Activated naive CD4-positive, alpha-beta T cell treated with anti-CD3 and anti-CD28 coated beads, Interleukin-2, amount 10 ng/mL, durations not matched to agents 7 days and 5 days (primary cell): ENCODE measurements around the gene L3MBTL3.

ENCODE experiments used
- CTCF ChIA-PET: fragments of 350-600 bp; sonication (Branson Sonifier 250); formaldehyde crosslinking; loops from one replicate; lab custom pipeline; 2021; ENCODE audit warnings: antibody characterized with exemption; lab: Charles Lee
- DNase-seq: peaks from one replicate; pipeline ENCODE4 v3.0.0-alpha.2; 2020
- H3K27ac Mint-ChIP-seq: one replicate; pipeline ENCODE4 v1.8.0; 2021; ENCODE audit warnings: mild to moderate bottlenecking, moderate library complexity, mixed read lengths
- H3K27me3 Mint-ChIP-seq: one replicate; pipeline ENCODE4 v1.8.0; 2021; ENCODE audit warnings: mild to moderate bottlenecking, mixed read lengths
- H3K36me3 Mint-ChIP-seq: one replicate; pipeline ENCODE4 v1.8.0; 2021; ENCODE audit warnings: mixed read lengths
- H3K4me1 Mint-ChIP-seq: one replicate; pipeline ENCODE4 v1.8.0; 2021; ENCODE audit warnings: mixed read lengths
- H3K4me3 Mint-ChIP-seq: one replicate; pipeline ENCODE4 v1.8.0; 2021; ENCODE audit warnings: mild to moderate bottlenecking, moderate library complexity, mixed read lengths
- H3K9me3 Mint-ChIP-seq: one replicate; pipeline ENCODE4 v1.8.0; 2021; ENCODE audit warnings: mixed read lengths

L3MBTL3 gene

GRCh38 chr6:130119211-130119610 lies 100.8 kb downstream of the L3MBTL3 start:
- H3K27me3 Mint-ChIP-seq: no peaks in the 10 kb centered on the region
- H3K27ac Mint-ChIP-seq: no peak overlapping the region
- DNase-seq: no peak
- H3K4me1 Mint-ChIP-seq: peaks cover 8% of the 10 kb centered on the region
- H3K9me3 Mint-ChIP-seq: no peaks in the 10 kb centered on the region
- H3K36me3 Mint-ChIP-seq: peaks cover 36% of the 10 kb centered on the region
- CTCF ChIA-PET: no interaction called here
- no peak overlapping the region for H3K4me3 Mint-ChIP-seq

DNA sequence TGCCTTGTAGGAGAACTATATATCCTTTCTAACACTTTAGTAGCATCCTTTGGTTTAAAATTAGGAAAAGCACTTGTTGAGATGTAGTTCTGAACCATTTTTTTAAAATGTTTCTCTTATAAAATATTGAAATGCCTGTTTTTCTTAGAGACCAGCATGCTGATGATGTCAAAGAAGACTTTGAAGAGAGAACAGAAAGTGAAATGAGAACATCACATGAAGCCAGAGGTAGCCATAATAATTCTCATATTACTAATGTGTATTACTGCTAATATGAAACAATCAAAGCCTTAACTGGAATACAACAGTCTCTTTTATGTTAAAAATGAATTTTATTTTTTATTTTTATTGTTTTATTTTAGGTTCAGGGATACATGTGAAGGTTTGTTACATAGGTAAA lies 102.3 kb downstream of the L3MBTL3 start:
- Mint-ChIP-seq H3K4me3 (no peak overlapping the region), H3K27me3 (no peaks in the 10 kb centered on the region)

DNA sequence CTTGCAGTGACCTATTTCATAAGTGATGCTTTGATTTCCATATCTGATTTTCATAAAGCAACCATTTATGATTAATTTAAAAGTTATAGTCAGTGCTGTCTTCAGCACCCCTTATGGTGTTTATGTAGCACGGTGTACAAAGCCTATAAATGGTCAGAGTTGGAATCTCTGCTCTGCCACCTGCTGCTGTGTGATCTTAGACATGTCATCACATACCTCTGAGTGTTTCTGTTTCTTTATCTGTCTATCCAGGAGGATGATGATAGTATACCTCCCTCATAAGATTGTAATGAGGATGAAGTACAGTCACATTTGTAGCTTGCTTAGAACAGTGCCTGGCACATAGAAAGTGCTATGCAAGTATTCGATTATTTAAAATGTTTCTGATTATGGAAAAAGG lies 103.9 kb downstream of the L3MBTL3 start:
- no peak for DNase-seq
- Mint-ChIP-seq H3K27me3 (no peaks in the 10 kb centered on the region), H3K27ac (no peak overlapping the region), H3K4me1 (peaks cover 10% of the 10 kb centered on the region), H3K4me3 (no peak overlapping the region), H3K9me3 (no peaks in the 10 kb centered on the region), H3K36me3 (peaks cover 41% of the 10 kb centered on the region)
- CTCF ChIA-PET: no interaction called here

More for the DNA sequence above, 102.3 kb downstream of the L3MBTL3 start:
- DNase-seq: no peak
- Mint-ChIP-seq H3K9me3 (no peaks in the 10 kb centered on the region), H3K36me3 (peaks cover 41% of the 10 kb centered on the region), H3K4me1 (peaks cover 8% of the 10 kb centered on the region), H3K27ac (no peak overlapping the region)
- CTCF ChIA-PET: interaction anchor here (0.7 kb wide), 1 partner anchor 314 kb away, joined by 4 read pairs; no protein-coding TSS in a partner anchor

DNA sequence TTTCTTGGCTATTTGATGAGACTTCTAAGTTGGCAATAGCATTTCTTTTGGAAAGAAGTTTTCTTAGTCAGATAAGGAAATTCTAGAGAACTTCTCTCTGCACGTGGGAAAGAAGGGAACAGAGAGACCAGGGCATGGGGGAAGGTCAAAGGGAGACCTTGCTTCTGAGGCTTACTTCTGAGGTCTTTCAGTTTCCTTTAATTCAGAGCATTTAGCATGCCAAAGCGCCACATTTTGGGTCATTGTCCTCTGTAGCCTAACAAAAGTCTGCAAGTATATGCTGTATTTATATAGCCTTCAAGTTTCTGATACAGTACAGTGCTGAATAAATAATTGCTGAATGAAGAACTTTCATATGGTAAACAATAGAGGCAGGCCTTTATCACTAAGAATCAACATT lies 108.8 kb downstream of the L3MBTL3 start:
- Mint-ChIP-seq H3K27ac (no peak overlapping the region), H3K36me3 (peaks cover 64% of the 10 kb centered on the region), H3K4me1 (peaks cover 44% of the 10 kb centered on the region), H3K4me3 (no peak overlapping the region), H3K27me3 (no peaks in the 10 kb centered on the region), H3K9me3 (peaks cover 13% of the 10 kb centered on the region)
- DNase-seq: no peak
- CTCF ChIA-PET: no interaction called here

GRCh38 chr6:130128326-130128725 lies 109.9 kb downstream of the L3MBTL3 start:
- CTCF ChIA-PET: no interaction called here

DNA sequence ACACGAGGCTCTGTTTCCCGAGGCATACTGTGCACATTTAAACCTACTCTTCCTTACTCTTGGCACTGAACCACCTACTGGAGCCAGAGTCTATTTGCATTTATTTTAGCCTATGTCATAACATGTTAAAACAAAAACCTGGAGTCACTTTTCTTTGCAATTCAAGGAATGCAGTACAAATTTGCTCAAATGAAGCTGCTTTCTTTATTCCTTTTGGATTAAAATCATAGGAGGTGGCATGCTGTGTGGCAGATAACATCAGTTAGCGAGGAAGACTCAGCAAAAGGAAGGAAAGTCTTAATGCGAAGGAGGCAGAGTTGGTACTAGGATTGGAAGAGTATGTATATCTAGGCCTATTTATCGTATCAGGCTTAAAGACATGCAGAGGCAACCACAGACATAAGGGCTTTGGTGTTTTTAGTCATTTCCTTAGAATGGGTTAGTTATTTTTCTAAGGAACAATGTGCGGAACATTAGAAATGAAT lies 111.4 kb downstream of the L3MBTL3 start:
- CTCF ChIA-PET: no interaction called here
- H3K36me3 Mint-ChIP-seq: peaks cover 71% of the 10 kb centered on the region
- H3K9me3 Mint-ChIP-seq: peaks cover 13% of the 10 kb centered on the region
- H3K27me3 Mint-ChIP-seq: no peaks in the 10 kb centered on the region
- no peak overlapping the region for H3K4me3 Mint-ChIP-seq
- no peak overlapping the region for H3K27ac Mint-ChIP-seq
- H3K4me1 Mint-ChIP-seq: peaks cover 67% of the 10 kb centered on the region
- no peak for DNase-seq

More at GRCh38 chr6:130128326-130128725, 109.9 kb downstream of the L3MBTL3 start:
- DNase-seq: no peak
- H3K36me3 Mint-ChIP-seq: peaks cover 66% of the 10 kb centered on the region
- H3K27me3 Mint-ChIP-seq: no peaks in the 10 kb centered on the region
- H3K9me3 Mint-ChIP-seq: peaks cover 13% of the 10 kb centered on the region
- no peak overlapping the region for H3K27ac Mint-ChIP-seq
- no peak overlapping the region for H3K4me3 Mint-ChIP-seq
- peaks cover 54% of the 10 kb centered on the region for H3K4me1 Mint-ChIP-seq

DNA sequence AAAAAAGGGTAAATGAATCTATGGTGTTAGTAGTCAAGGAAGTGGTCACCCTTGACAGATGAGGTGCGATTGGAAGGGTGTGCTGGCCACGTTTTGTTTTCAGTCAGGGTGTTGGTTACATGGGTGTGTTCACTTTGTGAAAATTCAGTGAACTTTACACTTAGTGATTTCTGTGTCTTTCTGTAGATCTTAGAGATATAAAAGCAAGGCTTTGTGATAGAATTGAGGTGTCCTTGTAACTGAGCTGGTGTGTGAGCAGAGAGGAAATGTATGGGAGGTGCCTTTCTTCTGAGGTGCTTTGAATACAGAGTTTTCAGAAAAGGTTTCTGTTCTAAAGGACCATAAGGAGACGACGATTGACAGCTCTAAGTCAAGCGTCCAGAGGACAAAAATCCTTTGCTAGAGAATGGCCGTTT lies 113.9 kb downstream of the L3MBTL3 start:
- H3K4me1 Mint-ChIP-seq: peaks cover 83% of the 10 kb centered on the region
- DNase-seq: peak; percentile 85
- H3K27me3 Mint-ChIP-seq: no peaks in the 10 kb centered on the region
- H3K4me3 Mint-ChIP-seq: peak overlapping the region; percentile 65
- H3K36me3 Mint-ChIP-seq: peaks cover 72% of the 10 kb centered on the region
- CTCF ChIA-PET: interaction anchor here (1.0 kb wide), 1 partner anchor 150 kb away, joined by 3 read pairs; no protein-coding TSS in a partner anchor
- H3K9me3 Mint-ChIP-seq: peaks cover 13% of the 10 kb centered on the region
- H3K27ac Mint-ChIP-seq: peak overlapping the region; percentile 93

- H3K27ac Mint-ChIP-seq: peak overlapping the region; percentile 93
- H3K4me3 Mint-ChIP-seq: peak overlapping the region; percentile 8
- H3K9me3 Mint-ChIP-seq: peaks cover 14% of the 10 kb centered on the region
- DNase-seq: no peak
- H3K4me1 Mint-ChIP-seq: peaks cover 95% of the 10 kb centered on the region
- H3K27me3 Mint-ChIP-seq: no peaks in the 10 kb centered on the region
- H3K36me3 Mint-ChIP-seq: peaks cover 73% of the 10 kb centered on the region
- CTCF ChIA-PET: interaction anchor here (0.8 to 1.6 kb wide), 2 partner anchors 89 to 148 kb away, joined by 3 to 5 read pairs; no protein-coding TSS in a partner anchor
Measured at GRCh38 chr6:130134582-130134981, 116.2 kb downstream of the L3MBTL3 start.

DNA sequence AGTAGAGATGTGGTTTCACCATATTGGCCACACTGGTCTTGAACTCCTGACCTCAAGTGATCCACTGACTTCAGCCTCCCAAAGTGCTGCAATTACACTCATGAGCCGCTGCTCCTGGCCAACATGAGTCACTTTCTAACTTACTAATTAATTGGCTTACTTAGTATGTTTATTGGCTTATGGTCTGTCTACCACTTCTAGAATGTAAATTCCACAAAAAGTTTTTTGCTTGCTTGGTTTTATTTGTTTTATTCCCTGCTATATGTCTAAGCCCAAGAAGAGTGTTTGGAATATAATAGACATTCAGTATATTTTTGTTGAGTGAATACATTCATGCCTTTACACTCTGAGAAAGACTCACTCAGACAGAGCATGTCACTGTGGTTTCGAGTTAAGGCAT lies 118.4 kb downstream of the L3MBTL3 start:
- Mint-ChIP-seq H3K9me3 (peaks cover 2% of the 10 kb centered on the region), H3K27ac (no peak overlapping the region), H3K36me3 (peaks cover 71% of the 10 kb centered on the region), H3K4me3 (no peak overlapping the region), H3K27me3 (no peaks in the 10 kb centered on the region), H3K4me1 (peaks cover 87% of the 10 kb centered on the region)
- DNase-seq: no peak
- CTCF ChIA-PET: no interaction called here

DNA sequence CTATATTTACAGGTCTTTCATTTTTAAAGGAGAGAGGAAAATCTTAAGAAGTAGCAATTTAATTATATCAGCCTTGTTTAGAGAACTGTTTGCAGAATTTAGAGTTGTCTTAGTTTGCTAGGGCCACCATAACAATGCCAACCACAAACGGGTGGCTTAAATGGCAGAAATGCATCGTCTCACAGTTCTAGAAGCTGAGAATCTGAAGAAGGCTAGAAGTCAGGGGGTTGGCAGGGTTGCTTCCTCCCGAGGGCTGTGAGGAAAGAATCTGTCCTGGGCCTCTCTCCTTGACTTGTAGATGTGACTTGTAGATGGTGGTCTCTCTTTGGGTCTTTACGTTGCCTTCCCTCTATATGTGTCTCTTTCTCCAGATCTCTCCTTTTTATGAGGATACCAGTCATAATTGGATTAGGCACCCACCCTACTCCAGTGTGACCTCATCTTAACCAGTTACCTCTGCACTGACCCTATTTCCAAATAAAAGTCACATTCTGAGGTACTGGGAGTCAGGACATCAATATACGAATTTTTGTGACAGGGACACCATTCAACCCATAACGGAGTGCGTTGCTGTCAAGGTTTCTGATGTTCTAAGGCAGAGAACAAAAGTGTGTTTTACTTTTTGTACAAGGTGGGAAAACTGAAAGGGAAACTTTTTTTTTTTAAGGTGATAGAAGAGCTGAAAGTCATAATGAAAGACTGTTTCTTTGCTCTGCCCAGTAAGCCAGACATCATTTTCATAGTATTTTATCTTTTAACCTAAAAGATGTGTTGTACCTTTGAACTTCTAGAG lies 119.9 kb downstream of the L3MBTL3 start:
- peak; percentile 26 for DNase-seq

GRCh38 chr6:130138909-130139242 lies 120.5 kb downstream of the L3MBTL3 start:
- no peak for DNase-seq
- CTCF ChIA-PET: interaction anchor here (1.2 kb wide), 1 partner anchor 27 kb away, joined by 3 read pairs; no protein-coding TSS in a partner anchor
- Mint-ChIP-seq H3K36me3 (peaks cover 77% of the 10 kb centered on the region), H3K4me1 (peaks cover 70% of the 10 kb centered on the region), H3K27me3 (no peaks in the 10 kb centered on the region), H3K4me3 (peak overlapping the region; percentile 52), H3K9me3 (peaks cover 1% of the 10 kb centered on the region), H3K27ac (peak overlapping the region; percentile 84)

More for the DNA sequence above, 119.9 kb downstream of the L3MBTL3 start:
- Mint-ChIP-seq H3K27ac (peak overlapping the region; percentile 84), H3K4me3 (peak overlapping the region; percentile 52), H3K27me3 (no peaks in the 10 kb centered on the region), H3K4me1 (peaks cover 76% of the 10 kb centered on the region), H3K9me3 (peaks cover 1% of the 10 kb centered on the region), H3K36me3 (peaks cover 77% of the 10 kb centered on the region)
- CTCF ChIA-PET: interaction anchor here (1.2 kb wide), 1 partner anchor 27 kb away, joined by 3 read pairs; no protein-coding TSS in a partner anchor

DNA sequence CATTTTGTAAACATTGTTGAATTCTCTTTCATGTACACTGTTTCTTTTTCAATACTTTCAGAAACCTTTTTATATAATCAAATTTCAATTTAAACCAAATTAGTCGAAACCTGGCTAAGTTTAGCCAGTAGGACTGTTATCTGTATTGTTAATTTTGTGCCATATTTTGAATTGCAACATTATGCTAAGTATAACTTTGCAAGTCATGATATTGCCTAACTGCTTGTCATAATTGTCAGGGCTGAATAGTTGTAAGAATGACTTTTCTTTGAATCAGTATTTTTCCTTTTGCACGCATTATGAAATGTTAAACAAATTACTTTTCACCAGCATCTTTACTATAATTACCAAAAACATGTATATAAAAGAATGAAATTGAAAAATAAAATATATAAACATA lies 121.7 kb downstream of the L3MBTL3 start:
- Mint-ChIP-seq H3K9me3 (peaks cover 1% of the 10 kb centered on the region), H3K4me1 (peaks cover 59% of the 10 kb centered on the region), H3K4me3 (no peak overlapping the region), H3K27me3 (no peaks in the 10 kb centered on the region), H3K27ac (no peak overlapping the region), H3K36me3 (peaks cover 77% of the 10 kb centered on the region)
- CTCF ChIA-PET: no interaction called here
- no peak for DNase-seq

GRCh38 chr6:130143709-130144108 lies 125.3 kb downstream of the L3MBTL3 start:
- CTCF ChIA-PET: interaction anchor here (1.3 kb wide), 1 partner anchor 139 kb away, joined by 3 read pairs; no protein-coding TSS in a partner anchor

GRCh38 chr6:130147111-130147510 lies 128.7 kb downstream of the L3MBTL3 start:
- Mint-ChIP-seq H3K27ac (no peak overlapping the region), H3K36me3 (peaks cover 76% of the 10 kb centered on the region), H3K27me3 (no peaks in the 10 kb centered on the region), H3K4me3 (no peak overlapping the region), H3K9me3 (peaks cover 5% of the 10 kb centered on the region), H3K4me1 (peaks cover 11% of the 10 kb centered on the region)
- CTCF ChIA-PET: interaction anchor here (1.1 kb wide), 1 partner anchor 40 kb away, joined by 3 read pairs; no protein-coding TSS in a partner anchor
- DNase-seq: no peak

More at GRCh38 chr6:130143709-130144108, 125.3 kb downstream of the L3MBTL3 start:
- peaks cover 28% of the 10 kb centered on the region for H3K4me1 Mint-ChIP-seq
- H3K27ac Mint-ChIP-seq: no peak overlapping the region
- H3K27me3 Mint-ChIP-seq: no peaks in the 10 kb centered on the region
- no peaks in the 10 kb centered on the region for H3K9me3 Mint-ChIP-seq
- H3K4me3 Mint-ChIP-seq: no peak overlapping the region
- DNase-seq: no peak
- peaks cover 76% of the 10 kb centered on the region for H3K36me3 Mint-ChIP-seq
